HepG2 (cell line): Measurements from ENCODE around the gene C1D. TPM values are rescaled to one million over a fixed set of nuclear protein-coding genes. Genes with fewer than 3 reads are reported as not detected.

Source experiments
- ATAC-seq: fragments of 200-7000 bp; cut with Tn5 transposase; 3 replicates; pipeline ENCODE4 v1.9.1; 2020; ENCODE audit warnings: mild to moderate bottlenecking, moderate library complexity
- BruUV-seq: library from RNA; stranded (reverse); fragments of 400-500 nt; replicated peaks from 2 replicates; lab custom pipeline; 2021; lab: Mats Ljungman, UMichigan
- CTCF ChIA-PET: fragments of 300-600 bp; formaldehyde crosslinking; extraction: SDS; loops from one replicate; lab custom pipeline; 2021; ENCODE audit warnings: low total read pairs, inconsistent platforms, low intra/inter-chr PET ratio; lab: Yijun Ruan, JAX
- POLR2A ChIA-PET: fragments of 350-600 bp; sonication (Branson Sonifier 250); formaldehyde crosslinking; loops from one replicate; lab custom pipeline; 2020; ENCODE audit warnings: antibody characterized with exemption, inconsistent platforms; lab: Yijun Ruan, JAX
- DNase-seq: peaks from one replicate; pipeline ENCODE4 v3.0.0-alpha.2; 2015; ENCODE audit warnings: low spot score
- FAIRE-seq: peaks from 3 replicates; lab custom pipeline; 2011; peaks lifted over from hg19 to GRCh38; lab: Jason Lieb, UNC
- H2AFZ ChIP-seq: one replicate; pipeline ENCODE4 v1.6.1; 2011; ENCODE audit warnings: low read length, inconsistent platforms
- H3K27ac ChIP-seq: fragments of 300-600 bp; 3 replicates; pipeline ENCODE4 v1.8.0; 2011; ENCODE audit warnings: mixed run types, mild to moderate bottlenecking, mixed read lengths, low read length, inconsistent platforms; ENCODE audit not compliant: insufficient read depth; ENCODE audit errors: extremely low read length
- H3K27me3 ChIP-seq, 2 experiments: fragments of 200-600 bp in 1 of 2; 2 replicates in 1 of 2; 3 replicates in 1 of 2; pipeline versions ENCODE4 v1.6.0 to v1.8.0; 2011; ENCODE audit warnings: low read length in 2 of 2, mild to moderate bottlenecking in 2 of 2, moderate library complexity in 2 of 2, inconsistent platforms in 1 of 2; ENCODE audit not compliant: insufficient read depth in 2 of 2, control insufficient read depth in 1 of 2
- H3K36me3 ChIP-seq, 2 experiments: fragments of 200-600 bp in 1 of 2; replicated peaks in 1 of 2; 2 replicates in 1 of 2; 3 replicates in 1 of 2; pipeline versions ENCODE4 v1.5.1 to v1.8.0; 2011; ENCODE audit warnings: low read length in 2 of 2, inconsistent platforms in 1 of 2; ENCODE audit not compliant: insufficient read depth in 2 of 2, control insufficient read depth in 1 of 2
- H3K4me1 ChIP-seq: 2 replicates; pipeline ENCODE4 v1.5.1; 2012; ENCODE audit warnings: low read length, inconsistent platforms; ENCODE audit not compliant: insufficient read depth
- H3K4me2 ChIP-seq: 2 replicates; pipeline ENCODE4 v1.6.0; 2011; ENCODE audit warnings: low read depth, low read length, inconsistent platforms
- H3K4me3 ChIP-seq, 3 experiments: fragments of 200-600 bp in 1 of 3; sonication (generic), shearing (Covaris generic) in 1 of 3; replicated peaks in 1 of 3; 2 replicates each; pipeline ENCODE4 v1.5.1; 2011 to 2016; ENCODE audit warnings: low read length in 3 of 3, inconsistent platforms in 2 of 3, low read depth in 2 of 3, mild to moderate bottlenecking in 2 of 3, control low read depth in 1 of 3, mixed read lengths in 1 of 3; ENCODE audit not compliant: insufficient read depth in 1 of 3
- H3K79me2 ChIP-seq: one replicate; pipeline ENCODE4 v1.6.1; 2011; ENCODE audit warnings: low read length, inconsistent platforms; ENCODE audit not compliant: insufficient read depth
- H3K9ac ChIP-seq: 2 replicates; pipeline ENCODE4 v1.6.0; 2011; ENCODE audit warnings: mild to moderate bottlenecking, low read depth, low read length, inconsistent platforms; ENCODE audit not compliant: insufficient read depth
- H3K9me3 ChIP-seq: 2 replicates; pipeline ENCODE4 v1.5.1; 2012; ENCODE audit warnings: mild to moderate bottlenecking, low read length
- H4K20me1 ChIP-seq: 2 replicates; pipeline ENCODE4 v1.6.0; 2011; ENCODE audit warnings: inconsistent platforms, mild to moderate bottlenecking, low read length, moderate library complexity; ENCODE audit not compliant: insufficient read depth
- ATF7-NPFF ChIP-seq: sonication (generic); formaldehyde crosslinking; IDR thresholded peaks from 2 replicates; pipeline ENCODE4 v1.8.1; 2023; ENCODE audit warnings: mild to moderate bottlenecking, low read depth, missing genetic modification reagents, moderate library complexity
- TGIF2 ChIP-seq: IDR thresholded peaks from 2 replicates; pipeline ENCODE4 v1.6.1; 2016; ENCODE audit warnings: control low read depth, missing compliant biosample characterization
- ZBED4 ChIP-seq: sonication (generic); formaldehyde crosslinking; IDR thresholded peaks from 2 replicates; pipeline ENCODE4 v1.4.0; 2020; ENCODE audit warnings: missing genetic modification reagents, borderline replicate concordance
- ZNF17 ChIP-seq: sonication (generic); formaldehyde crosslinking; IDR thresholded peaks from 2 replicates; pipeline ENCODE4 v1.5.0; 2020; ENCODE audit warnings: mild to moderate bottlenecking, missing genetic modification reagents
- ZNF530 ChIP-seq: sonication (generic); formaldehyde crosslinking; IDR thresholded peaks from 2 replicates; pipeline ENCODE4 v1.5.0; 2020; ENCODE audit warnings: low read depth, mild to moderate bottlenecking, missing genetic modification reagents
- ZNF543 ChIP-seq: sonication (generic); formaldehyde crosslinking; IDR thresholded peaks from 2 replicates; pipeline ENCODE4 v1.4.0; 2020; ENCODE audit warnings: mild to moderate bottlenecking, missing genetic modification reagents
- ZNF619 ChIP-seq: sonication (generic); formaldehyde crosslinking; IDR thresholded peaks from 2 replicates; pipeline ENCODE4 v1.4.0; 2020; ENCODE audit warnings: mild to moderate bottlenecking, missing genetic modification reagents
- ZNF782 ChIP-seq: sonication (generic); formaldehyde crosslinking; IDR thresholded peaks from 2 replicates; pipeline ENCODE4 v1.4.0; 2020; ENCODE audit warnings: missing genetic modification reagents, mild to moderate bottlenecking, borderline replicate concordance
- whole genome bisulfite sequencing: methylation state at CpG from one replicate; pipeline ENCODE4 v1.1.6; 2017; ENCODE audit warnings: low lambda C conversion rate; 5-methylcytosine and 5-hydroxymethylcytosine counted together
- in situ Hi-C: cut with HindIII; loops from 2 replicates; pipeline ENCODE4 v1.10.0; 2017; ENCODE audit warnings: low pct_unique_long_range_greater_than_20kb; ENCODE audit not compliant: extremely low pct_ligation_motif_present
- intact Hi-C: fragments of 100-400 bp; cut with micrococcal nuclease; formaldehyde crosslinking; loops from one replicate; pipeline ENCODE4 v1.10.0; 2022; ENCODE audit not compliant: unreplicated experiment
- polyA plus RNA-seq, 8 experiments: library from polyadenylated mRNA; depleted of rRNA in 3 of 8; stranded (reverse) in 7 of 8; unstranded in 1 of 8; fragments of >200 nt; fragmentation: Illumina TruSeq in 4 of 8; extraction: Trizol in 4 of 8; gene quantifications; 2 replicates each; pipeline versions ENCODE4 v1.2.1 to v1.2.3, GENCODE V29; 2011 to 2016; ENCODE audit warnings: low read depth in 4 of 8, missing spikeins in 1 of 8, mixed read lengths in 1 of 8; ENCODE audit not compliant: insufficient read depth in 1 of 8
- total RNA-seq, 5 experiments: library from RNA; depleted of rRNA; stranded (reverse); fragments of >200 nt; fragmentation: Illumina TruSeq; extraction: Trizol; gene quantifications; 2 replicates each; pipeline ENCODE4 v1.2.3, GENCODE V29; 2016; ENCODE audit warnings: low read depth in 1 of 5
- TF ChIP-seq, protein P1 (sequence below): sonication (generic); formaldehyde crosslinking; IDR thresholded peaks from 2 replicates; pipeline ENCODE4; 2020; ENCODE audit warnings: missing genetic modification reagents, mild to moderate bottlenecking, borderline replicate concordance
- TF ChIP-seq, protein P2 (sequence below): sonication (generic); formaldehyde crosslinking; IDR thresholded peaks from 2 replicates; pipeline ENCODE4 v1.9.0; 2021; ENCODE audit warnings: missing genetic modification reagents, borderline replicate concordance

The C1D gene
- total and polyA plus RNA-seq, 2 of the 13 experiments (the other 11 are each of a cell fraction or from before 2014, with no cell fraction given): 38.1 to 43.5 TPM

GRCh38 chr2:67996772-67997527, 65.9 kb downstream of the C1D start:
- H3K27ac ChIP-seq: no peak overlapping the region
- ATAC-seq: no peak
- no TSS peak for BruUV-seq
- no peak overlapping the region for H3K4me3 ChIP-seq
- in situ Hi-C loops (no loop called here), intact Hi-C loops (no loop called here)
- no peak overlapping the region for H2AFZ ChIP-seq
- H3K4me1 ChIP-seq: no peaks in the 10 kb centered on the region
- ChIA-PET CTCF (no interaction called here), POLR2A (no interaction called here)
- FAIRE-seq: no peak
- H3K9me3 ChIP-seq: no peaks in the 10 kb centered on the region
- 34% methylated on average over 6 of the region's 6 CpGs for WGBS
- no peaks in the 10 kb centered on the region for H3K79me2 ChIP-seq
- DNase-seq: no peak
- no peaks in the 10 kb centered on the region for H3K36me3 ChIP-seq
- no peak overlapping the region for H3K9ac ChIP-seq
- no peaks in the 10 kb centered on the region for H3K27me3 ChIP-seq
- no peak overlapping the region for H3K4me2 ChIP-seq
- no peaks in the 10 kb centered on the region for H4K20me1 ChIP-seq
- TF ChIP-seq ZNF619 (CRISPR knock-in tag): no peak
- TF ChIP-seq ZNF782 (CRISPR knock-in tag): no peak
- no peak for TF ChIP-seq ATF7-NPFF
- TF ChIP-seq, protein P1, sequence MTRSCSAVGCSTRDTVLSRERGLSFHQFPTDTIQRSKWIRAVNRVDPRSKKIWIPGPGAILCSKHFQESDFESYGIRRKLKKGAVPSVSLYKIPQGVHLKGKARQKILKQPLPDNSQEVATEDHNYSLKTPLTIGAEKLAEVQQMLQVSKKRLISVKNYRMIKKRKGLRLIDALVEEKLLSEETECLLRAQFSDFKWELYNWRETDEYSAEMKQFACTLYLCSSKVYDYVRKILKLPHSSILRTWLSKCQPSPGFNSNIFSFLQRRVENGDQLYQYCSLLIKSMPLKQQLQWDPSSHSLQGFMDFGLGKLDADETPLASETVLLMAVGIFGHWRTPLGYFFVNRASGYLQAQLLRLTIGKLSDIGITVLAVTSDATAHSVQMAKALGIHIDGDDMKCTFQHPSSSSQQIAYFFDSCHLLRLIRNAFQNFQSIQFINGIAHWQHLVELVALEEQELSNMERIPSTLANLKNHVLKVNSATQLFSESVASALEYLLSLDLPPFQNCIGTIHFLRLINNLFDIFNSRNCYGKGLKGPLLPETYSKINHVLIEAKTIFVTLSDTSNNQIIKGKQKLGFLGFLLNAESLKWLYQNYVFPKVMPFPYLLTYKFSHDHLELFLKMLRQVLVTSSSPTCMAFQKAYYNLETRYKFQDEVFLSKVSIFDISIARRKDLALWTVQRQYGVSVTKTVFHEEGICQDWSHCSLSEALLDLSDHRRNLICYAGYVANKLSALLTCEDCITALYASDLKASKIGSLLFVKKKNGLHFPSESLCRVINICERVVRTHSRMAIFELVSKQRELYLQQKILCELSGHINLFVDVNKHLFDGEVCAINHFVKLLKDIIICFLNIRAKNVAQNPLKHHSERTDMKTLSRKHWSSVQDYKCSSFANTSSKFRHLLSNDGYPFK (CRISPR knock-in tag): no peak
- no peak for TF ChIP-seq ZNF543 (CRISPR knock-in tag)
- TF ChIP-seq ZBED4 (CRISPR knock-in tag): no peak
- TF ChIP-seq, protein P2, sequence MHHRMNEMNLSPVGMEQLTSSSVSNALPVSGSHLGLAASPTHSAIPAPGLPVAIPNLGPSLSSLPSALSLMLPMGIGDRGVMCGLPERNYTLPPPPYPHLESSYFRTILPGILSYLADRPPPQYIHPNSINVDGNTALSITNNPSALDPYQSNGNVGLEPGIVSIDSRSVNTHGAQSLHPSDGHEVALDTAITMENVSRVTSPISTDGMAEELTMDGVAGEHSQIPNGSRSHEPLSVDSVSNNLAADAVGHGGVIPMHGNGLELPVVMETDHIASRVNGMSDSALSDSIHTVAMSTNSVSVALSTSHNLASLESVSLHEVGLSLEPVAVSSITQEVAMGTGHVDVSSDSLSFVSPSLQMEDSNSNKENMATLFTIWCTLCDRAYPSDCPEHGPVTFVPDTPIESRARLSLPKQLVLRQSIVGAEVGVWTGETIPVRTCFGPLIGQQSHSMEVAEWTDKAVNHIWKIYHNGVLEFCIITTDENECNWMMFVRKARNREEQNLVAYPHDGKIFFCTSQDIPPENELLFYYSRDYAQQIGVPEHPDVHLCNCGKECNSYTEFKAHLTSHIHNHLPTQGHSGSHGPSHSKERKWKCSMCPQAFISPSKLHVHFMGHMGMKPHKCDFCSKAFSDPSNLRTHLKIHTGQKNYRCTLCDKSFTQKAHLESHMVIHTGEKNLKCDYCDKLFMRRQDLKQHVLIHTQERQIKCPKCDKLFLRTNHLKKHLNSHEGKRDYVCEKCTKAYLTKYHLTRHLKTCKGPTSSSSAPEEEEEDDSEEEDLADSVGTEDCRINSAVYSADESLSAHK (CRISPR knock-in tag): no peak
- no peak for TF ChIP-seq TGIF2
- TF ChIP-seq ZNF17: no peak
- TF ChIP-seq ZNF530 (CRISPR knock-in tag): no peak
